Measurements from ENCODE around the gene CFAP77.

- TF ChIP-seq CTCF (IDR thresholded peaks at IDR 0.05) (no peak), POLR2A (IDR thresholded peaks at IDR 0.05; ENCODE audit: low read depth) (no peak), EP300 (IDR thresholded peaks at IDR 0.05) (no peak), POLR2AphosphoS5 (IDR thresholded peaks at IDR 0.05) (no peak)
Observed at GRCh38 chr9:132518626-132519025, 108.6 kb downstream of the CFAP77 start.
